Activated gamma-delta T cell treated with Interleukin-2 at 50 U/mL for 16 hours (primary cell): ENCODE measurements around the gene RESP18.
"Not testable (repeated sequence)": the region's sequence is repeated elsewhere in the genome, so short reads cannot be mapped to it uniquely, and the experiment has no call there.

Experiments
- DNase-seq: peaks from one replicate; pipeline ENCODE4 v3.0.0-alpha.2; 2020

Gene RESP18

DNA sequence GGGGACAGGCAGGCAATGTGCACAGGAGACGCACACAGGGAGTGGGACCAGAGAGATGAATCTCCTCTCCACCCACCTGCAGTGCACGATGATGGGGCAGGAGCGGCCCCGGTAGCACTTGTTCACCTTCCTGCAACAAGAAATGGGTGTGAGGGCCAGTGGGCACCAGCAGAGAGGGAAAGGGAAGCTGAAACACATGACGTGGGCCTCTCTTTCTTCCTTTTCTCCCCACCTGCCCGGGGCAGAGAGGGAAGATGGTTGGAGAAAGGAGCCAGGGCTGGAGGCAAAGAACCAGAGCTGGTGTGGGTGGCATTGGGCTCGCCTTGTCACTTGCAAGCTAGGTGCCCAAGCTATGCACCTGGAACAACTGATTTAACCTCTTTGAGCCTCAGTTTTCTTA lies 41.1 kb downstream of the RESP18 start:
- no peak for DNase-seq

DNA sequence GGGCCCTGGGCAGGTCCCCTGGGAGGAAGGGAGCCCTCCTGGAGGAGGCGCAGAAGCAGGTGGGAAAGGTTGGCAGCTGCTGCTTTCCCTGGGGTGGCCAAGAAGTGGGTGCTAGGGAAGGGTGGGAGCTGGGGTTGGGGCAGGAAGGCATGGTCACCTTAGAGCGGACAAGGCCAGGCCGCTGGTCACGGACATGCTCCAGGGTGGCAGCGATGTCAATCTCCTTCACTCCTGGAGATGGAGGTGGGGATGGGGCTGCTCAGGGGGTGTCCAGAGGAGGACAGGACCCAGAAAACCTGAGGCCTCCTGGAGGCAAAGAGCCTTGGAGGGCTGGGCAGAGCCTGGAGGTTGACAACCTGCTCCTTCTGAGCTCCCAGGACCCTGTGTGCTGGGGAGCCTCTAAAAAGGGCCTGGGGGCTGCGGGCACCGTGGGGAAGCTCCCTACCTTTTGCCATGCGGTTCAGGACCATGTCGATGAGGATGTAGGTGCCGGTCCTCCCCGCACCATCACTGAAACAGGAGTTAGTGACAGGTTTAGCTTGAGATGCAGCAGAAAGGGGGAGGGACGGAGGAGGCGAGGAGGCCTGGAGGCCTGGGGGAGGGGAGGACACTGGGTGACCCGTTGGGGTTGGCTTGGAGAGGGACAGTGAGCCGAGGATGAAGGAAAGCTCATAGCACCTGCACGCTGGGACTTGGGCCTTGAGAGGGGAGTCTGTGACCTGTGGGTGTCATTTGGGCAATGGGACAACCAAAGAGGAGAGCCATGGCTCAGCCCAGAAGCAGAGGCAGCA lies 42.0 kb downstream of the RESP18 start:
- no peak for DNase-seq

DNA sequence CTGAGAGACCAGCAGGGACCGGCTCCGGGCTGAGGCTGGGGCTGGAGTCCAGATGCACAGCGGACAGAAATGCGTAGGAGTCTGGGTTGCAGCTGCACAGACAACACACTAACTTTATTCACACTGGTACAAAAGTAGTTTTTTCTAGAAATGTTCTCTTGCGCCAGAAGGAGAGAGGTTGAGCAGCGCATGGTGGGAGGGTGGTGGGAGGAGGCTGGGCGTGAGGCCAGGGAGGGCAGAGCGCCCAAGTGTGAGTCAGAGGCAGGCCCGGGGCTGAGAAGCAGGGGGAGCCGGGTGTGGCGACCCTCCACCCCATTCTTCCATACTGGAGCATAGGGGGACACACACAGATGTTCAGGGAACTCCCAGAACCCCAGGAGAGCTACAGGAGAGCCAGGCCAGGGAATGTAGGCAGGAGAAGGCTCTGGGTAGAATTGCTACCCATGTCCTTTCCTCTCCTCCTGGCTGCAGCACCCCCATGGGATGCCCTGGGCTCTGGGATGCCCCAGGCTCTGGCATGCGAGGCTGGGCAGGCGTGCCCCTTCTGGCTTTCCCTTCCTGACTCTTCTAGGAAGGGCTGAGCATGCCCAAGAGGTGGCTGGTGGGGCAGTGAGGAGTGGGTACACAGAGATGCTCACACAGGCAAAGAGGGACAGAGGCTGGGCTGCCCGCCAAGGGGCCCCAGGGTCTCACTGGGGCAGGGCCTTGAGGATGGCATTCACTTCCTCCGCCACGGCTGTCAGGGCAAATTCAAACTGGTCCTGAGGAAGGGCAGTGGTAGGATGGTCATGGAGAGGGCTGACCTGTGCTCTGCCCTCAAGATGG lies 42.8 kb downstream of the RESP18 start:
- DNase-seq = no peak

DNA sequence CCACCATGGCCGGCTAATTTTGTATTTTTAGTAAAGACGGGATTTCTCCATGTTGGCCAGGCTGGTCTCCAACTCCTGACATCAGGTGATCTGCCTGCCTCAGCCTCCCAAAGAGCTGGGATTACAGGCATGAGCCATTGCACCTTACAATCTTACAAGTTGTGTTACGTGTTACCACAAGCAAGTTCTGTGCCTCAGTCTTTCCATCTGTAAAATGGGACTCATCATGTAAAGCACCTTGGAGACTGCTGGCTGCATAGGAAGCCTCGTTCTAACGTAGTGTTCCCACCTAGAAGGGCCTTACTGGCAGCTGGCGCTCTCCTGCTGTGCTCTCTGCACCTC lies 43.4 kb downstream of the RESP18 start:
- no peak for DNase-seq

DNA sequence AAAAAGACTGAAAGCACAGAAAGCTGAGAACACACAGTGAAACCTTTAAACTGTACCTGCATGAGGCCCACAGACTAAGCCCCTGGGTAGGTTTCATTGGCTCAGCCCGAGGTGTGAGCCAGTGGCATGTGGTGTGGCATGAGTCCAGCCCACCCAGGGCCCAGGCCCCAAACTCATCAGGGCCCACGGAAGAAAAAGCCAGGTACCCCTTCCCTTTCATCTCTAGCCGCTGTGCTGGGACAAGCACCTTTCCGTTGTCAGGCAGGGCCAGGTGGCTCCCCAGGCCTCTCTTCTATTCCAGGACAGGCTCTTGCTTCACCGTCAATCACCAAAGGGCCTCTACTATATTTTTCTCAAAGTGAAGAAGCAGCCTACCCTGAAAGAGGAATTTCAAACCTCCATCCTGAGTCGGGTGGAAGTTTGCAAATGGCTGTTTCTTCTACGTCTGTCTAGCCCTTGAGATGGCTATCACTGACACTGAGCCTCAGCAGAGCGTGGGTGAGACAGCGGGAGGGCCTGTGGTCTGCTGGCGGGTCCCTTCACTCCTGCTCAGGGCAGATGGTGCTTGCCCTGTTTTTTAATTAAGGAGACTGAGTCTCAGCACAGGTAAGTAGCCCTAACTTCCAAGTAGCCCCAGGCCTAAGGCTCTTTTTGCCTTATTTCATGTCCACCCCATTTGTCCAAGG lies 44.8 kb downstream of the RESP18 start:
- DNase-seq = no peak

DNA sequence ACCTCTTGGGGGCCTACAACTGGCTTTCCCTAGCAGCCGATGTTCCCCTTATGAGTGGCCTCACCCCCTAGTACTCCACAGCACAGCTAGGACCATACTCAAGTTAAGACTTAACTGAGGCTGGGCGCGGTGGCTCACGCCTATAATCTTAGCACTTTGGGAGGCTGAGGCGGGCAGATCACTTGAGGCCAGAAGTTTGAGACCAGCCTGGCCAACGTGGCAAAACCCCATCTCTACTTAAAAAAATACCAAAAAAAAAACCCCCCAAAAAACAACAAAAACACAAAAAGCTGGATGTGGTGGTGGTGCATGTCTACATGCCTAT lies 45.5 kb downstream of the RESP18 start:
- DNase-seq = not testable (repeated sequence)

DNA sequence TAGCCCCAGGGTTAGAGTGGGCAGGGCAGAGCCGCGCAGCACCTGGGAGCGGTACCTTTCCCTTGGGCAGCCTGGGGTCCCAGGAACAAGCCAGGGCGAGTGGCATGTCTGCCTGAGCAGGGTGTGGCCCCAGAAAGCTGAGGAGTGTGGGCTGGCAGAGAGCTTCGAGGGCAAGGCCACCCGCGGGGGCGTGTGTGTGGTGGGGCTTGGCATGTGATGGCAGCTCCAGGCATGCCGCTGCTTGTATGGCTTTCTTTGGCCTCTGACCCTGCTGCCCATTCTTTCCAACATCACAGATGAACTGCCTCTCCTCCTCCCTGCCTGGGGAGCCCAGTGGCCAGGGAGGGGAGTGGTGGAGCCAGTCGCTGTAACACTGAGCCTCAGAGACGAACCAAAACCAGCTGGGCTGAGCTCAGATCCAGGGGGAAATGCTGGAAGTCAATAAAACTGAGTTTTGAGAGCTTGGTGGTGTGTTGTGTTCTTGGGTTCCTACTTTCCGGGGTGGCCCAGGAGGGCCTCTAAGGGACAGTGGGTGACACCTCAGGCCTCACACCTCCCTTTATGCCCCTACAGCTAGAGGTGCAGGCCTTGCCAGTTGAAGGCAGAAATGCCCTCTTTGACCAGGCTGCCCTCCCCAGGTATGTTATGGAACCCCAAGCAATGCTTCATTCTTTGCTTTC lies 46.0 kb downstream of the RESP18 start:
- DNase-seq = no peak

DNA sequence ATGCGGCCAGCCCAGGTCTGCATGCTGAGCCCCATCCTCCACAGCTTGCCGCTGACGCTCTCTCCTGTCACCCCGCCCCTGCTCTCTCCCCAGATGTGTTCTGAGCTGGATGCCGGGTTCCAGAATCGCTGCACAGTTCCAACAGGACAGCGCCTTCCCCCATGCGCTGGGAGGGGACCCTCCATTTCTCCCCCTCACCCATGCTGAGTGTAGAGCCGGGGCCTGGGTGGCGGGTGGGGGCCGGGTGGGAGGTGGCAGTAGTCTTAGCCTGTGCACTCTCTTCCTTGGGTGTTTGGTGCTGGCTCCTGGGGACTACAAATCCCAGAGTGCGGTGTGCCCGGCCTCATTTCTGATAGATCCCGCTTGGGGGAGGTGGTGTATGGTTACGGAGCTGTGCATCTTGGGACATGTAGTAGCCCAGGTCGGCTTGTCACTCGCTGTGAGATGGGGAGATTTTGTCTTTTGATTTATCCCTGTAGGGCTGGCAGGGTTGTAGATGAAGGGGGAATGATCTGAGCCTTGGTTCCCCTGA lies 46.6 kb downstream of the RESP18 start:
- no peak for DNase-seq

DNA sequence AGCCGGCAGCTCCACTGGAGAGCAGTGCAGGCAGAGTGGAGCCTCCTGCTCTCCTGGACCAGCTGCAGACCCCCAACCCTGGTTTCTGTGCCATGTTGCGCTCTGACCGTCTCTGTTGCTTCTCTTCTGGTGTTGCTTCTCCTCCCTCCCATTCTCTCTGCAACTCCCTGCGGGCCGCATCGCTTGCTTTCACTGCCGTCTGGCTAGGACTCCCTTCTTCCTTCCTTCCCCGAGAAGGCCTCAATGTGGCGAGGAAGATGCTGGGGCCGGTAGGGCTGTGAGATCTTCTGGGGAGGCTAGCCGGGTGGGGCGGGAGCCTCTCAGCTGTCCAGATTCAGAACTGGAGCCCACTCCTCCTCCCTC lies 47.2 kb downstream of the RESP18 start:
- DNase-seq = no peak

DNA sequence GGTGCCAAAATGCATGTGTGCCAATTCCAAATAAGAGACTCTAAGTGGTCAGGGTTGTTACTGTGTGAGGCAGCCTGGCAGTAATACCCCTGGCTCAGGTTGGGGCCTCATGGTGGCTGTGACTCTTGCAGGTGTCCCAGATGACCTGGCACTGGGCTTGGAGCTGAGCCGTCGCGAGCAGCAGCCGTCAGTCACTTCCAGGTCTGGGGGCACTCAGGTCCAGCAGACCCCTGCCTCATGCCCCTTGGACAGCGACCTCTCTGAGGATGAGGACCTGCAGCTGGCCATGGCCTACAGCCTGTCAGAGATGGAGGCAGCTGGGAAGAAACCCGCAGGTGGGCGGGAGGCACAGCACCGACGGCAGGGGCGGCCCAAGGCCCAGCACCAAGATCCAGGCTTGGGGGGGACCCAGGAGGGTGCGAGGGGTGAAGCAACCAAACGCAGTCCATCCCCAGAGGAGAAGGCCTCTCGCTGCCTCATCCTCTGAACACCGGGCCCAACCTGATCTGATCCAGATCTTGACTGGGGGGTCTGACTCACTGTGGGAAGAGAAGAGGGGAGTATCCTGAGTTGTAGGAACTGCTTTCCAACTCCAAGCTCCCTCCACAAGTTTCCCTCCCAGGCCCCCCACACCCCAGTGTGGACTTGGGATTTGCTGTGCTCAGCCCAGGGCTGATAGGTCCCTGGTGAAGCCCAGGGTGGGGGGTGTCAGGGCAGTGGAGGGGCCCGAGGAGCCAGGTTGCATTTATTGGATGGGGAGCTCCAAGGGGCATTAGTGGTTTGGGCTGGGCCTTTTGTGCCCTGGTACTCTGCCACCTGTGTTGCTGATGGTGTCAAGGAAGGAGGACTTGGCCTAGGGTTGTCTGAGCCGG lies 47.8 kb downstream of the RESP18 start:
- no peak for DNase-seq

DNA sequence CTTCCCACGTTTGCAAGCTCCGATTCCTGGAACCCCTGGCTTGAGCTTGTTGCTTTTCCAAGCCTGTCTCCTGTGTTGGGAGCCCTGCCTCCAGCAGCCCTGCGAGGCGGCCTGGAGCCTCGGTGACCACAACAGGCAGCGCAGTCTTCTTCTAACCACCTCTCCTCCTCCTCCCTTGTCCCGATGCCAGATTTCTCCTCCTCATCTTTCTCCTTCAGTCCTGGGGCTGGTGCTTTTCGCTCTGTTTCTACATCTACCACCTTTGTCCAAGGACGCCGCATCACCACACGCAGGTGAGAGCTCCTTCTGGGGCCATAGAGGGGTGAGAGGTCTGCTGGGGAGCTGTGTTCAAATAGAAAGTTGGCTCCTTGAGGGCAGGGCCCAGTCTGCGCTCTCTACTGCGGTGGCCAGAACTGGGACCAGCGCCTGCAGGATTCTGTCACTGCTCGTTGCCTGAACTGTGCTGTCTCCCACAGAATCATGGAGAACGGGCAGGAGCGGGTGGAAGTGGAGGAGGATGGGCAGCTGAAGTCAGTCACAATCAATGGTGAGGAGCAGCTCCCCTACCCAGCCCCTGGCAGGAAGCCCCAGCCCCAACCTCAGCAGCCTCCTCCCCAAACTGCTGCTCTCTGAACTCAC lies 49.5 kb downstream of the RESP18 start:
- no peak for DNase-seq

DNA sequence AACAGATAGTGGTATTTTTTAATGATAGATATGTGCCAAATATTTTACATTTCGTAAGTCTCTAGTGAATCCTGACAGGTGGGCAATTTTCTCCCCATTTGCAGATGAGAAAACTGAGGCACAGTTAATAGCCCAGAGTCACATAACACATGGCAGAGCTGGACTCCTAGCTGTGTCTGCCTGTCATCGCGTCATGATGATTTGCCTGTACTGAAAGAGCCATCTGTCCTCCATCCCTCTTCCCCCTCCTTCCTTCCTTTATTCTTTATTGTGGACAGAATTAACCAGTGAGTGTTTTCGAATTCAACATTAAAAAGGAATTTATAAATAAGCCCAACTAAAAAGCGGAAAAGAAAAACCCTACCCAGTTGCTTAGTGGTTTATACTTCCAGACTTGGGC lies 50.2 kb downstream of the RESP18 start:
- no peak for DNase-seq

DNA sequence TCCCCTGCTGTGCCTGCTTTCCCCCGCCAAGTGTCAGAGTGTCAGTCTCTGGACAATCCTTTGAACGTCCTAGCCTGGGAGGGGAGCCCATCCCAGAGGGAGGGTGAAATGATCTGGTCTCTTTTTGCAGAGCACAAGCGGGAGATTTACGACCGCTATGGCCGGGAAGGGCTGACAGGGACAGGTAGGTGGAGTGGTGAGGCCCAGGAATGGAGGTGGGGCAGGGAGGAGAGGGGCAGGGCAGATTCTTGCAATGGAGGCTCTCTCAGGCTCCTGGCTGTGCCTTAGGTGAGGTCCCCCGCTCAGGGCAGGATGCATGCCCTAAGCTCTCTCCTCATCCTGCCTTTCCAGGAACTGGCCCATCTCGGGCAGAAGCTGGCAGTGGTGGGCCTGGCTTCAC lies 51.0 kb downstream of the RESP18 start:
- DNase-seq = no peak

DNA sequence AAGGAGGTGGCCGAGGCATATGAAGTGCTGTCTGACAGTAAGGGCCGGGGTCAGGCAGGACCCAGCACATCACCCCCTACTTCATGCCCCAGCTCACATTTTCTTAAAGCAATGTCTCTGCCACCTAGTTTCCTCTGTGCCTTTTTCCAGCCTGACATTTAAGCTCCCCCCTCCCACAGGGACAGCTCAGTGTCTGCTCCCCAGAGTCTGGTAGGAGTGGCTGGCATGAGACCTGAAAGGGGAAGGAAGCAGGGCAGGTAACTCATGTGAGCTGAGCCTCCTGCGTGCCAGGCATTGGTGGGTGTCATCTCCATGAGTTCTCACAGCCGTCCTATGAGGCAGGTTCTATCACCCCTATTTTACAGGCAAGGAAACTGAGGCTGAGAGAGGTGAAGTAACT lies 51.9 kb downstream of the RESP18 start:
- no peak for DNase-seq

DNA sequence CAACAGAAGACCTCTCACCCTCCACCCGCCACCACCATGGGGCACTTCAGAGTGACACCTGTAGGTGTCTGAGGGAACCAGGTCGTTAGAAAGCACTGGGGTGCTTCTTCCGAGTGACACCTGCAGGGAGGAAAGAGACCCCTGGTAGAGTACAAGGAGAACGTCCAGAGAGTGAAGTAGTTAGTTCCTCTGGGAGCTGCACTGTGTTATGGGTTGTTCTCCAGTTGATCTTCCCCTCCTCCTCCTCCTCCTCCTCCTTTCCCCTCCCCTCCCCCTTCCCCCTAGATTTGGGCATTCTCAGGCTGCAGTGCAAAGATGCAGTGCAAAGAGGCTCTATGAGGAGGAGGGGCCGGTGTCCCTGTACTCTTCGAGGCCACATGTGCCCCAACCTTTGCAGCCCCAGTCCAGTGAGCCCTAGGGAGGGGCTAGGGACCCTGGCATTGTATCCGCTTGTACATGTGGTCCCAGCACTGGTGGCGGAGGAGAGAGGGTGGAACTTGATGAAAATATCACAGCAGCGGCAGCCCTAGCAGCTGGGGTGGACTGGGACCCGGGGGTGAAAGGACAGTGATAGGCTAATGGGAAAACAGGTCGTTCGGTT lies 52.5 kb downstream of the RESP18 start:
- no peak for DNase-seq

DNA sequence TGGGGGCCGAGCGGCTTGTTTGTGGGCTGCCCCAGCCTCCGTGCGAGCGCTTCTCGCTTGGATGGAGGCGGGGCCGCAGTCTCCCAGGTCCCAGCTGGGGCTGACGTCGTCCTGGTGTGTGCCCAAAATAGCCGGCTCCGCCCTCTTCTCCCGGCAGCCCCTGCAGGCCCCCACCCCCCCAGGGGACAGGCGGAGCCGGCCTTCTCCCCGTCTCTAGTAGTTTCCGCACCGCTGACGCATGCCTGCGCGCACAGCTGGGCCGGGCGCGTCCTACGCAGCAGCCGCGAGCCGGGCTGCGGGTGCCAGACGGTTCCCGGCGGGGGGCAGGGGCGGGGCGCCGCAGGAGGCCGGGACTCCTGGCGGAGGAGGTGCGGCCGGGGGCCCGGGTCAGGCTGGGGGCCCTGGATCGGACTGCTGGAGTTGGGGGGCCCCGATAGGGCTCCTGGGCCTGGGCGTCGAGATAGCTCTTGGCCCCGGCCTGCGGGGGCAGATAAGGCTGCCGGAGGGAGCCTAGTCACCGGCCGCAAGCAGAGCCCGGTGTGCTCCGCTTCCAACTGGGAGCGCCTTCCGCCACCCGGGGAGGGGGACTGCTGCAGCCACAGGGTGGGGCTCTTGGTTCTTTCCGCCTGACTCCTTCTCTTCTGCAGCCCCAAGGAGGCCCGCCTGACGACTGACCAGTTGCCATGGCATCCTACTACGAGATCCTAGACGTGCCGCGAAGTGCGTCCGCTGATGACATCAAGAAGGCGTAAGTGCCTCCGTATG lies 53.2 kb downstream of the RESP18 start, which contains the start of gene DNAJB2:
Gene DNAJB2 (plus strand): TSS at position 216 of the 765 bp plus-strand sequence. CDS start 468 bp downstream, at position 684.
- peak; percentile 98 for DNase-seq

DNA sequence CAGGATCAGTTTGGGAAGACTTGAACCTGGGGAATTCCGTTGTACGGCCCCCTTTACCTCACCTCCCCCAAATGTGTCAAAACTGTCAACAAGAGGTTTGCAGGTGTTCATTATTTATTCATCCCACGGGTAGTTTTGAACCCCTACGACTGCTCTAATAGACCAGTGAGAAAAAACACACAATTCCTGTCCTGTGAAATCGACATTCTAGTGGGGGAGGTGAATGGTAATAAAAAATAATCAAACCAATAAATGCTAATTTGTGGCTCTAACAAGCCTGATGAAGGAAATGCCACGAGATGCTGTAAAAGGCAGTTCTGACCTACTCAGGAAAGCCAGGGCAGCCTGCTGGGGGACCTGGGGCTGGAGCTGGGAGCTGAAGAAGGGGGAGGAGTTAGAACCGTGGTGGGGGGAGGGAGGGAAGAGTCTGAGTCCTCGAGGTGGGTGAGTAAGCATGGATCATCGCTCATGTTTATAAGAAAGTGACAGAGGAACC lies 53.8 kb downstream of the RESP18 start:
- no peak for DNase-seq

DNA sequence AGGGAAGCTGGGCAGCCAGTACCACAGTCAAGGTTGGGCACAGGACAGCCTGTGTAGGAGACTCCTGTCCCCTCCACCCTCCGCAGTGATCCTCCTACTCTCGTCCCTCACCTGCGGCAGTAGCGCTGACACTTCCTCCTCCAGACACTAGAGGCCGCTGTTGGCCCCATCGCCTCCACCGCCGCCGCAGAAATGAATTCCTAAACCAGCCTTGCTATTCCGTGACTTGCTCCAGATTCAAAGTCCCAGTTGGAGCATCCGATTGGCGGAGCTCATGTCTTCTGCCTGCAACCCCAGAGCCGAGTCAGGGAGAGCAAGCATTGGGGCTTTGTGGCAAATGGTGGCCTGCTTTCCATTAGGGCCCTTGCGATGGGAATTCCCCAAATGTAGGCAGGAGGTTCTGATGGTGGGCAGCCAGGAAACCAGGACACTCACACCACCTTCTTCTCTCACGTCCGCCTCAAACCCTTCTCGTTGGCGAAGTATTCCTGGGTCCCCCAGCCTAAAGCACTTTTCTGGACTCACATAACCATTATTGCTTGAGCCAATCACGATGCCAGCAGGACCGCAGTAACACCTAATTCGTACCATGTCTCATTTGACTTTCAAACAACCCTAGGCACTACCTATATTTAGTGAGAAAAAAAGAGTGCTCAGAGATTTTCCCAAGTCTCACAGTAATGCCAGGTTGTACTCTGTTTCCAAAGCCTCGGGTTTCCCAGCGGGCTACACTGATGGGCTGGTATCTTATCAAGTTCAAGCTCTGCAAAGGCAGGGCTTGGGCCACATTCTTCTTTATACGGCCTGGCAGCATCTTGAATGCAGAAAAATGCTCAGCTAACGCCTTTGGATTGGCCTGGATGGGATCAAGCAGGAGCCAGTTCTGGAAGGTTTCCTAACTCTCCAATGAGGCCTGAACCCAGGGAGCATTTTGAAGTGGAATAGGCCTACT lies 54.6 kb downstream of the RESP18 start:
- DNase-seq = peak; percentile 69
